ENCODE results near the gene MAP3K13. TPM values are rescaled to one million over a fixed set of nuclear protein-coding genes. Genes with fewer than 3 reads are reported as not detected.

MAP3K13 gene, protein sequence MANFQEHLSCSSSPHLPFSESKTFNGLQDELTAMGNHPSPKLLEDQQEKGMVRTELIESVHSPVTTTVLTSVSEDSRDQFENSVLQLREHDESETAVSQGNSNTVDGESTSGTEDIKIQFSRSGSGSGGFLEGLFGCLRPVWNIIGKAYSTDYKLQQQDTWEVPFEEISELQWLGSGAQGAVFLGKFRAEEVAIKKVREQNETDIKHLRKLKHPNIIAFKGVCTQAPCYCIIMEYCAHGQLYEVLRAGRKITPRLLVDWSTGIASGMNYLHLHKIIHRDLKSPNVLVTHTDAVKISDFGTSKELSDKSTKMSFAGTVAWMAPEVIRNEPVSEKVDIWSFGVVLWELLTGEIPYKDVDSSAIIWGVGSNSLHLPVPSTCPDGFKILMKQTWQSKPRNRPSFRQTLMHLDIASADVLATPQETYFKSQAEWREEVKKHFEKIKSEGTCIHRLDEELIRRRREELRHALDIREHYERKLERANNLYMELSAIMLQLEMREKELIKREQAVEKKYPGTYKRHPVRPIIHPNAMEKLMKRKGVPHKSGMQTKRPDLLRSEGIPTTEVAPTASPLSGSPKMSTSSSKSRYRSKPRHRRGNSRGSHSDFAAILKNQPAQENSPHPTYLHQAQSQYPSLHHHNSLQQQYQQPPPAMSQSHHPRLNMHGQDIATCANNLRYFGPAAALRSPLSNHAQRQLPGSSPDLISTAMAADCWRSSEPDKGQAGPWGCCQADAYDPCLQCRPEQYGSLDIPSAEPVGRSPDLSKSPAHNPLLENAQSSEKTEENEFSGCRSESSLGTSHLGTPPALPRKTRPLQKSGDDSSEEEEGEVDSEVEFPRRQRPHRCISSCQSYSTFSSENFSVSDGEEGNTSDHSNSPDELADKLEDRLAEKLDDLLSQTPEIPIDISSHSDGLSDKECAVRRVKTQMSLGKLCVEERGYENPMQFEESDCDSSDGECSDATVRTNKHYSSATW
- 10 to 100 TPM; 32.3 to 66.0 (median 49.1) TPM for total RNA-seq
- 10 to 100 TPM; 30.1 to 46.8 (median 45.4) TPM for polyA plus RNA-seq
- long read RNA-seq, donor 1, full-length matches to known transcripts: 24 of 171 reads
- long read RNA-seq, donor 1, partial matches to known transcripts: 147 of 171 reads
- long read RNA-seq, donor 1, other reads (novel, unspliced or antisense): 0 of 171 reads
- long read RNA-seq, donor 2, transcript MAP3K13-212 (3 exons, 1,681 nt): major isoform, 13 of 182 reads
- long read RNA-seq, donor 2, partial matches to known transcripts: 163 of 182 reads
- long read RNA-seq, donor 2, other reads (novel, unspliced or antisense): 6 of 182 reads
- long read RNA-seq, donor 3, transcript MAP3K13-212 (3 exons, 1,681 nt): major isoform, 14 of 99 reads
- long read RNA-seq, donor 3, partial matches to known transcripts: 28 of 99 reads
- long read RNA-seq, donor 3, other reads (novel, unspliced or antisense): 55 of 99 reads
- long read RNA-seq, donor 4, transcript MAP3K13-212 (3 exons, 1,681 nt): major isoform, 40 of 46 reads
- long read RNA-seq, donor 4, partial matches to known transcripts: 0 of 46 reads
- long read RNA-seq, donor 4, other reads (novel, unspliced or antisense): 4 of 46 reads
- long read RNA-seq, donor 5, transcript MAP3K13-212 (3 exons, 1,681 nt): major isoform, 36 of 44 reads
- long read RNA-seq, donor 5, partial matches to known transcripts: 0 of 44 reads
- long read RNA-seq, donor 5, other reads (novel, unspliced or antisense): 7 of 44 reads
- long read RNA-seq, donor 6, transcript MAP3K13-212 (3 exons, 1,681 nt): major isoform, 45 of 57 reads
- long read RNA-seq, donor 6, partial matches to known transcripts: 2 of 57 reads
- long read RNA-seq, donor 6, other reads (novel, unspliced or antisense): 7 of 57 reads
- long read RNA-seq, donor 7, transcript MAP3K13-212 (3 exons, 1,681 nt): major isoform, 8 of 87 reads
- long read RNA-seq, donor 7, partial matches to known transcripts: 75 of 87 reads
- long read RNA-seq, donor 7, other reads (novel, unspliced or antisense): 0 of 87 reads
- long read RNA-seq, donor 8, transcript MAP3K13-207 (2 exons, 388 nt): minor isoform, 6 of 222 reads
- long read RNA-seq, donor 8, transcript MAP3K13-212 (3 exons, 1,681 nt): major isoform, 21 of 222 reads
- long read RNA-seq, donor 8, partial matches to known transcripts: 183 of 222 reads
- long read RNA-seq, donor 8, other reads (novel, unspliced or antisense): 12 of 222 reads
- long read RNA-seq, donor 9, transcript MAP3K13-212 (3 exons, 1,681 nt): major isoform, 13 of 118 reads
- long read RNA-seq, donor 9, partial matches to known transcripts: 103 of 118 reads
- long read RNA-seq, donor 9, other reads (novel, unspliced or antisense): 0 of 118 reads
- long read RNA-seq, donor 10, transcript MAP3K13-212 (3 exons, 1,681 nt): major isoform, 14 of 128 reads
- long read RNA-seq, donor 10, partial matches to known transcripts: 109 of 128 reads
- long read RNA-seq, donor 10, other reads (novel, unspliced or antisense): 5 of 128 reads

DNA sequence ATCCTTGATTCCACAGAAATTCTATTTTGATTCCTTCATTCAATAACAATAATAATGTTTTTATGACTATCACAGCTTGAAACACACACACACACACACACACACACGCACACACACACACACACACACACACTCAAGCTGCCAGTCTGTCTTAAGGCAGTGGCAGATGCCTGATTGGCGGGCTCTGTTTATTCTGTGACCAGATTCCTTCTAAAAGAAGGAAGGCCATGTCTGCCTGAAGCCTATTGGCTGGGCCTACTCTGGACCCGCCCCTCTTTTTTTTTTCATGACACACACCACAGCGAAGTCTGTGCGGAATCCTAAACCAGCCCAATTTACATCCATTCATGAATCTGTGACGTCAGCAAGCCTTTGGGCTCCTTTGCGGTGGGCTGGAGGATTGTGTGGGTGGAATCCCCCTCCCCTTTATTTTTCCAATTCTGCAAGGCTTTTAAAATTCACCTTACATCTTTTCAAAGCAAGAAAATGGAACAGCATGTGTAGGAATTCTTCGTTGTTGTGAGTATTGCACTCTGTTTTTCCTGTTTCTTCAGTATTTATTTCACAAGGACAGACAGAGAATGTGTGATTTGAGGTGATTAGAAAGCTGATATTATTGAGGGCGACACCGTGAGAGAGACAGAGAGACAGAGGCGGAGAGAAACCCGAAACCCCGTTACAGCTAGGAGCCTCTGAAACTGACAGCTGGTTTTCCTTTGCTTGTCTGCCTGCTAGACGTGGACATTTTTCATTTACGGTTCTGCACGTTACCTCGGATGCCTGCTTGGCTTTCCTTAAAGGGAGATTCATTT is at the start of gene MAP3K13:
Gene MAP3K13, plus strand, starts transcription at position 287 of the 812 bp plus-strand sequence. CDS start 65,446 bp downstream, outside the sequence.
- H3K4me1 ChIP-seq (replicated peaks in 1 of 2): peaks cover 0 to 15% of the 10 kb centered on the region in 2 donors
- H3K9me3 ChIP-seq (replicated peaks in 1 of 3): no peaks in the 10 kb centered on the region
- H3K36me3 ChIP-seq (replicated peaks in 1 of 2): no peaks in the 10 kb centered on the region
- peak within 1 kb of the TSS in 3 of 4 donors; percentile 6 to 54 (median 8) for H3K4me3 ChIP-seq
- WGBS, 4 donors: 0 to 1% (median 0%) methylated on average over 17 of the region's 17 CpGs
- TF ChIP-seq, protein P1, sequence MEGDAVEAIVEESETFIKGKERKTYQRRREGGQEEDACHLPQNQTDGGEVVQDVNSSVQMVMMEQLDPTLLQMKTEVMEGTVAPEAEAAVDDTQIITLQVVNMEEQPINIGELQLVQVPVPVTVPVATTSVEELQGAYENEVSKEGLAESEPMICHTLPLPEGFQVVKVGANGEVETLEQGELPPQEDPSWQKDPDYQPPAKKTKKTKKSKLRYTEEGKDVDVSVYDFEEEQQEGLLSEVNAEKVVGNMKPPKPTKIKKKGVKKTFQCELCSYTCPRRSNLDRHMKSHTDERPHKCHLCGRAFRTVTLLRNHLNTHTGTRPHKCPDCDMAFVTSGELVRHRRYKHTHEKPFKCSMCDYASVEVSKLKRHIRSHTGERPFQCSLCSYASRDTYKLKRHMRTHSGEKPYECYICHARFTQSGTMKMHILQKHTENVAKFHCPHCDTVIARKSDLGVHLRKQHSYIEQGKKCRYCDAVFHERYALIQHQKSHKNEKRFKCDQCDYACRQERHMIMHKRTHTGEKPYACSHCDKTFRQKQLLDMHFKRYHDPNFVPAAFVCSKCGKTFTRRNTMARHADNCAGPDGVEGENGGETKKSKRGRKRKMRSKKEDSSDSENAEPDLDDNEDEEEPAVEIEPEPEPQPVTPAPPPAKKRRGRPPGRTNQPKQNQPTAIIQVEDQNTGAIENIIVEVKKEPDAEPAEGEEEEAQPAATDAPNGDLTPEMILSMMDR (IDR thresholded peaks at IDR 0.05): no peak
- TF ChIP-seq POLR2A (IDR thresholded peaks at IDR 0.05): peak in 1 of 2 donors; percentile 46
- H3K27ac ChIP-seq: peak within 1 kb of the TSS; percentile 2 to 77 (median 52)
- peak; percentile 84 to 92 (median 88) for DNase-seq
- intact Hi-C loops (cut with DNase I): no loop called here
- no peaks in the 10 kb centered on the region for H3K27me3 ChIP-seq

DNA sequence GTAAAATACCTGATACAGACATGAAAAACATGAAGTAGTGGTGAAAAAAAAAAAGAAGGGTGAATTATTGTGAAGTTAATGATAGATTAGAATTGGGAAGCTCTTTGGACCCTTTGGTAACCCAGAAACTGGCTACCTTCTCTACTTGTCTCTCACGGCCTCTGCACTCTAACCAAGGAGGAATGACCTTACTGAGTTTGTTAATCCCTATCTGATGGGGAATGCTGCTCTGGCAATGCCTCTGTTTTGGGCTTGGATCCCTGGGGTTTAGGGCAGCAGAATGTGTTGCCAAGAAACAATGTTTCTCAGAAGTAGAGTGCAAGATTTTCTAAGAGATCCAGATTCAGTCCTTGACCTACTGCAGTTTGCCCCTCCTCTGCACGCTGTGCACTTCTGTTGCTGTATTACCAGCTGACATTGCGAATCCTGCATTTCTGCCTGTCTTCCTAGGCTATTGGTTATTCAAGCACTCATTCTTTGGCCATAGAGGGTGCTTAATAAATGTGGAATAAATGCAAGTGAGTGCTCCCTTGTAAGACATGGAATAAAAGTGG is 49.2 kb upstream of the MAP3K13 start:
- Histone ChIP-seq H3K27me3 (no peaks in the 10 kb centered on the region), H3K4me3 (no peak overlapping the region), H3K27ac (peak overlapping the region in 4 of 5 donors; percentile 30 to 69 (median 48)), H3K36me3 (replicated peaks in 1 of 2) (no peaks in the 10 kb centered on the region), H3K4me1 (replicated peaks in 1 of 2) (peaks cover 21 to 32% of the 10 kb centered on the region in 2 donors), H3K9me3 (replicated peaks in 1 of 3) (no peaks in the 10 kb centered on the region)
- 48 to 56% (median 50%) methylated on average over 3 of the region's 3 CpGs for WGBS, 4 donors
- DNase-seq: peak in 6 of 7 donors; percentile 48 to 78 (median 66)
- TF ChIP-seq POLR2A (IDR thresholded peaks at IDR 0.05): no peak
- TF ChIP-seq, protein P1 (IDR thresholded peaks at IDR 0.05): no peak
- intact Hi-C loops (cut with DNase I): no loop called here

Data from adrenal gland (tissue), 19 donors.